ENCODE measurements around the gene MED13L.

DNA sequence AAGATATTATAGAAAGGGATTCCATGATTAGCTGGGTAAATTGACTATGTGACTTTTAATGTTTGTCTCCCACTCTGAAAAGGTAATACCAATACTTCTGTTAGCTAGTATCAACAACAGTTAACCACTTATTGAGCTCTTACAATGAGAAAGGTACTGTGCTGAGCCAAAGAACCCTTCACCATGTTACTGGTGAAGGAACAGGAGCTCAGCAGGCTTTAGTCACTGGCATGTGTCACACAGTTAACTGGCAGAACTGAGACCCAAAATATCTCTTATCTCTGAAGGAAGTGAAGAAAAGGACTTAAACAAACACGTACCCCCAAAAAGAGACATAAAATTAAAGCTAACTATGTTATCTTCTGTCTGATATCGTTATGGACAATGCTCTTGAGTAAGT lies 170.6 kb downstream of the MED13L start:
- TF ChIP-seq CTCF (IDR thresholded peaks at IDR 0.05) (no peak), POLR2A (IDR thresholded peaks at IDR 0.05) (no peak)

Data from testis (tissue), 2 donors.